ENCODE data around the gene MRPL10.

MRPL10 gene

GRCh38 chr17:47857551-47858455, 26.5 kb upstream of the MRPL10 start:
- no peak for DNase-seq

GRCh38 chr17:47856830-47857229, 25.5 kb upstream of the MRPL10 start:
- DNase-seq = no peak

GRCh38 chr17:47855737-47856136, 24.4 kb upstream of the MRPL10 start:
- DNase-seq = no peak

GRCh38 chr17:47853616-47854015, 22.3 kb upstream of the MRPL10 start:
- no peak for DNase-seq

- DNase-seq = no peak
These were observed 21.0 kb upstream of the MRPL10 start for GRCh38 chr17:47852113-47852949.

- no peak for DNase-seq
These were observed 20.4 kb upstream of the MRPL10 start for GRCh38 chr17:47851764-47852112.

- DNase-seq = peak; percentile 78
These were observed 19.6 kb upstream of the MRPL10 start, which contains the start of gene SP6 for GRCh38 chr17:47850692-47851573. Gene SP6, minus strand, starts transcription at chr17:47851163. Its CDS starts 2,734 bp downstream, at chr17:47848429.

- no peak for DNase-seq
These were observed 19.0 kb upstream of the MRPL10 start for GRCh38 chr17:47850373-47850691.

- no peak for DNase-seq
These were observed 16.8 kb upstream of the MRPL10 start for GRCh38 chr17:47848198-47848513.

GRCh38 chr17:47847341-47848197, 16.2 kb upstream of the MRPL10 start:
- no peak for DNase-seq

- DNase-seq = no peak
These were observed 15.5 kb upstream of the MRPL10 start for GRCh38 chr17:47846716-47847340.

- no peak for DNase-seq
These were observed 14.4 kb upstream of the MRPL10 start for GRCh38 chr17:47845716-47846075.

GRCh38 chr17:47844814-47845715, 13.7 kb upstream of the MRPL10 start:
- DNase-seq = no peak

- no peak for DNase-seq
These were observed 12.9 kb upstream of the MRPL10 start for GRCh38 chr17:47844227-47844626.

GRCh38 chr17:47843391-47843730, 12.0 kb upstream of the MRPL10 start:
- no peak for DNase-seq

- DNase-seq = no peak
These were observed 10.3 kb upstream of the MRPL10 start for GRCh38 chr17:47841488-47842291.

- DNase-seq = peak; percentile 88
These were observed 9.6 kb upstream of the MRPL10 start, which contains the start of gene SCRN2 for GRCh38 chr17:47840742-47841487. Gene SCRN2, minus strand, starts transcription at chr17:47841273. Its CDS starts 430 bp downstream, at chr17:47840843.

GRCh38 chr17:47840001-47840741, 8.8 kb upstream of the MRPL10 start:
- DNase-seq = no peak
